CD4-positive, alpha-beta T cell treated with Interleukin-6 for 4 hours (primary cell): Measurements from ENCODE around the gene SCRN3.
"Not testable (repeated sequence)": the region's sequence is repeated elsewhere in the genome, so short reads cannot be mapped to it uniquely, and the experiment has no call there.

ENCODE experiments used
- DNase-seq: peaks from one replicate; pipeline ENCODE4 v3.0.0-alpha.2; 2020; ENCODE audit warnings: mixed read lengths

SCRN3 gene

GRCh38 chr2:174410039-174410438 lies 14.5 kb downstream of the SCRN3 start:
- DNase-seq, result not testable (repeated sequence)

GRCh38 chr2:174412256-174412655 lies 16.7 kb downstream of the SCRN3 start:
- no peak for DNase-seq

GRCh38 chr2:174428214-174428613 lies 32.7 kb downstream of the SCRN3 start:
- DNase-seq, result no peak

- DNase-seq, result no peak
Measured at GRCh38 chr2:174430066-174430465, 34.5 kb downstream of the SCRN3 start.

GRCh38 chr2:174431902-174432301 lies 36.4 kb downstream of the SCRN3 start:
- no peak for DNase-seq

- DNase-seq, result no peak
Measured at GRCh38 chr2:174436351-174436750, 40.8 kb downstream of the SCRN3 start.

GRCh38 chr2:174438146-174438886 lies 42.8 kb downstream of the SCRN3 start:
- no peak for DNase-seq

- no peak for DNase-seq
Measured at GRCh38 chr2:174439323-174439722, 43.8 kb downstream of the SCRN3 start.

GRCh38 chr2:174439950-174440349 lies 44.4 kb downstream of the SCRN3 start:
- no peak for DNase-seq

- DNase-seq, result no peak
Measured at GRCh38 chr2:174442546-174443510, 47.3 kb downstream of the SCRN3 start.

- DNase-seq, result no peak
Measured at GRCh38 chr2:174444761-174445160, 49.2 kb downstream of the SCRN3 start.

GRCh38 chr2:174445248-174445647 lies 49.7 kb downstream of the SCRN3 start:
- no peak for DNase-seq

- no peak for DNase-seq
Measured at GRCh38 chr2:174446531-174446930, 51.0 kb downstream of the SCRN3 start.

GRCh38 chr2:174449033-174449432 lies 53.5 kb downstream of the SCRN3 start:
- no peak for DNase-seq

- no peak for DNase-seq
Measured at GRCh38 chr2:174450021-174450816, 54.7 kb downstream of the SCRN3 start.

GRCh38 chr2:174454566-174454965 lies 59.0 kb downstream of the SCRN3 start:
- DNase-seq, result no peak

- no peak for DNase-seq
Measured at GRCh38 chr2:174461221-174461620, 65.7 kb downstream of the SCRN3 start.

- DNase-seq, result no peak
Measured at GRCh38 chr2:174465327-174465726, 69.8 kb downstream of the SCRN3 start.

GRCh38 chr2:174473796-174474195 lies 78.3 kb downstream of the SCRN3 start:
- DNase-seq, result no peak

- no peak for DNase-seq
Measured at GRCh38 chr2:174477759-174478158, 82.2 kb downstream of the SCRN3 start.
